NB4 (cell line): Measurements from ENCODE around the gene NSMCE1.

Source experiments
- CTCF ChIP-seq: IDR thresholded peaks from one replicate; pipeline ENCODE4 v1.5.1; 2012; ENCODE audit warnings: low read depth, low read length
- POLR2A ChIP-seq: IDR thresholded peaks from 2 replicates; pipeline ENCODE4 v1.6.1; 2011; ENCODE audit warnings: mild to moderate bottlenecking; ENCODE audit not compliant: insufficient read length; ENCODE audit errors: extremely low read depth

DNA sequence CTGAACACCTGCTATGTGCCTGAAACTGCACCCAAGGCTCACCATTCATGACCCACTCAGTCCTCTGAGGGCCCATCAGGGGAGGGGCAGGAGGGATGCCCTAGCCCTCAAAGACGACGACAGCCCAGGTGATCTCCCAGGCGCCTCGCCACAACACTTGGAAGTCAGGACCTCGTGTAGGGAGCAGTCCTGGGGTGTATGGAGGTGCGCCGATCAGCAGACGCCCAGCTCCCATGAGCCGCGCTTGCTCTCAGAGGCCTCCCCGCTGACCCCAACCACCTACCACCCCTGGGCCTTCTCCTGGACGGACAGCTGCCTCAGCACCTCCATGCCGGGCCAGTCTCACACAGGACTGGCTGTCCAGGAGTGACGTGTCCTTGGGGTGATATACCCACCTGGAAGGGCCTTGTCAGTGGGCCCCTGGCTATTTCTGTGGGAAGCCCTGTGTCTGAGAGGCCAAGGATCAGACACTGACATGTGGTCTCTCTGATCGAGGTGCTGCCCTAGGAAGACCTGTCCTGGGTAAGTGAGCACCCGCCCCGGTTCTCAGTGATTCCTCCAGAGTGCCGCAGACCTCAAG lies 38.6 kb downstream of the NSMCE1 start:
- TF ChIP-seq CTCF (no peak), POLR2A (no peak)
